ENCODE data around the gene PCDH9.

Gene PCDH9

GRCh38 chr13:67225252-67226159, 4.6 kb downstream of the PCDH9 start:
- in situ Hi-C loops (cut with MboI; ENCODE audit: low sequenced_read_pairs, unreplicated experiment): no loop called here
- TF ChIP-seq CTCF (IDR thresholded peaks at IDR 0.05; ENCODE audit: borderline replicate concordance, control extremely low read depth, extremely low read depth, insufficient read depth, missing control alignments): no peak
- no peak for DNase-seq (ENCODE audit: low spot score)

- in situ Hi-C loops (cut with MboI; ENCODE audit: low sequenced_read_pairs, unreplicated experiment): no loop called here
- no peak for DNase-seq (ENCODE audit: low spot score)
Observed at GRCh38 chr13:67224148-67224846, 5.8 kb downstream of the PCDH9 start.

GRCh38 chr13:67223742-67224141, 6.4 kb downstream of the PCDH9 start:
- in situ Hi-C loops (cut with MboI; ENCODE audit: low sequenced_read_pairs, unreplicated experiment): no loop called here
- TF ChIP-seq CTCF (IDR thresholded peaks at IDR 0.05; ENCODE audit: borderline replicate concordance, control extremely low read depth, extremely low read depth, insufficient read depth, missing control alignments): no peak
- DNase-seq (ENCODE audit: low spot score): no peak

More at GRCh38 chr13:67224148-67224846, 5.8 kb downstream of the PCDH9 start:
- peak; percentile 39 for TF ChIP-seq CTCF (IDR thresholded peaks at IDR 0.05; ENCODE audit: borderline replicate concordance, control extremely low read depth, extremely low read depth, insufficient read depth, missing control alignments)

GRCh38 chr13:67223024-67223423, 7.1 kb downstream of the PCDH9 start:
- TF ChIP-seq CTCF (IDR thresholded peaks at IDR 0.05; ENCODE audit: borderline replicate concordance, control extremely low read depth, extremely low read depth, insufficient read depth, missing control alignments): no peak
- in situ Hi-C loops (cut with MboI; ENCODE audit: low sequenced_read_pairs, unreplicated experiment): no loop called here
- DNase-seq (ENCODE audit: low spot score): no peak

GRCh38 chr13:67221630-67222226, 8.4 kb downstream of the PCDH9 start:
- no peak for TF ChIP-seq CTCF (IDR thresholded peaks at IDR 0.05; ENCODE audit: borderline replicate concordance, control extremely low read depth, extremely low read depth, insufficient read depth, missing control alignments)
- in situ Hi-C loops (cut with MboI; ENCODE audit: low sequenced_read_pairs, unreplicated experiment): no loop called here
- no peak for DNase-seq (ENCODE audit: low spot score)

GRCh38 chr13:67219113-67219512, 11.0 kb downstream of the PCDH9 start:
- no peak for TF ChIP-seq CTCF (IDR thresholded peaks at IDR 0.05; ENCODE audit: borderline replicate concordance, control extremely low read depth, extremely low read depth, insufficient read depth, missing control alignments)
- in situ Hi-C loops (cut with MboI; ENCODE audit: low sequenced_read_pairs, unreplicated experiment): no loop called here
- DNase-seq (ENCODE audit: low spot score): no peak

Measured in GM13976 (cell line).